Heart left ventricle (tissue), 13 donors: ENCODE data around the gene MVP.

Source experiments
- CTCF ChIP-seq, 12 donors: fragments of 200-600 bp; sonication (generic) in 4 of 12; IDR thresholded peaks; one replicate each; pipeline versions ENCODE4 v1.5.0 to v1.8.0; 2018 to 2022; ENCODE audit warnings: antibody characterized with exemption in 12 of 12, mild to moderate bottlenecking in 5 of 12
- POLR2A ChIP-seq, 2 donors: fragments of 450-650 bp; IDR thresholded peaks; one replicate each; pipeline ENCODE4 v1.6.1; 2017; ENCODE audit warnings: antibody characterized with exemption in 2 of 2, mild to moderate bottlenecking in 2 of 2, moderate library complexity in 2 of 2
- donor health status: ischemic (EF 13 %, LVEDD 7.1; RV severe dilation, severe dysfunction).
- donor health status: DM: no; HTN: yes; CAD: no.
- donor health status: DM: no; HTN: no; CAD: no.
- donor health status: ischemic (EF 25% LVEDD 6.9; RV normal size, moderate dysfunction).
- donor health status: ischemic (EF 25% LVEDD 5.7; RV mildly dilated, moderate dysfunction).
- donor health status: ischemic (EF 35%, LVEDD 5.7; RV mildly dilated, moderate dysfunction).
- donor health status: nonischemic (EF 11% LVEDD 7.7; RV severe dilation, severe dysfunction).
- donor health status: DM: yes; HTN: yes; CAD: no.
- donor health status: PGD.
- donor health status: ischemic (EF 29% LVEDD 5.4; RV normal size, mild dysfunction).
- donor health status: nonischemic (EF 23%, LVEDD 6.1; RV moderate dilation, normal function).

GRCh38 chr16:29858149-29858849, 38.0 kb downstream of the MVP start:
- no peak for TF ChIP-seq CTCF (IDR thresholded peaks at IDR 0.05)
- no peak for TF ChIP-seq POLR2A (IDR thresholded peaks at IDR 0.05)
